GM18861 (cell line): Measurements from ENCODE around the gene ACAP2.
"Not testable (repeated sequence)": the region's sequence is repeated elsewhere in the genome, so short reads cannot be mapped to it uniquely, and the experiment has no call there.

Experiments
- ATAC-seq: cut with Tn5 transposase; IDR thresholded peaks from one replicate; pipeline ENCODE4 v1.9.1; 2021; ENCODE audit not compliant: unreplicated experiment

ACAP2 gene

GRCh38 chr3:195247863-195248189, 195.0 kb downstream of the ACAP2 start:
- ATAC-seq: no peak

GRCh38 chr3:195247086-195247862, 195.5 kb downstream of the ACAP2 start:
- ATAC-seq: no peak

- ATAC-seq: no peak
Observed at GRCh38 chr3:195246581-195246995, 196.2 kb downstream of the ACAP2 start.

- no peak for ATAC-seq
Observed at GRCh38 chr3:195245531-195245951, 197.3 kb downstream of the ACAP2 start.

- no peak for ATAC-seq
Observed at GRCh38 chr3:195241592-195242355, 201.0 kb downstream of the ACAP2 start.

GRCh38 chr3:195240939-195241338, 201.9 kb downstream of the ACAP2 start:
- no peak for ATAC-seq

- no peak for ATAC-seq
Observed at GRCh38 chr3:195240171-195240701, 202.6 kb downstream of the ACAP2 start.

- no peak for ATAC-seq
Observed at GRCh38 chr3:195239121-195239520, 203.7 kb downstream of the ACAP2 start.

- no peak for ATAC-seq
Observed at GRCh38 chr3:195238586-195239118, 204.2 kb downstream of the ACAP2 start.

GRCh38 chr3:195238081-195238571, 204.7 kb downstream of the ACAP2 start:
- ATAC-seq: no peak

GRCh38 chr3:195236801-195237570, 205.8 kb downstream of the ACAP2 start:
- no peak for ATAC-seq

- no peak for ATAC-seq
Observed at GRCh38 chr3:195236076-195236798, 206.6 kb downstream of the ACAP2 start.

GRCh38 chr3:195230244-195230643, 212.6 kb downstream of the ACAP2 start:
- no peak for ATAC-seq

GRCh38 chr3:195228886-195229285, 213.9 kb downstream of the ACAP2 start:
- ATAC-seq: not testable (repeated sequence)

GRCh38 chr3:195227871-195228270, 214.9 kb downstream of the ACAP2 start:
- no peak for ATAC-seq

GRCh38 chr3:195226900-195227447, 215.8 kb downstream of the ACAP2 start:
- ATAC-seq: no peak

- no peak for ATAC-seq
Observed at GRCh38 chr3:195226445-195226844, 216.4 kb downstream of the ACAP2 start.

- ATAC-seq: no peak
Observed at GRCh38 chr3:195224980-195225580, 217.7 kb downstream of the ACAP2 start.
